ENCODE results near the gene LRCH1. TPM values are rescaled to one million over a fixed set of nuclear protein-coding genes. Genes with fewer than 3 reads are reported as not detected.

The LRCH1 gene
- total and polyA plus RNA-seq, 10 of the 15 experiments (the other 5 are each of a cell fraction or from before 2014, with no cell fraction given), result 5.3 to 48.9 (median 14.4) TPM

- no peak for FAIRE-seq
- peak overlapping the region; percentile 78 for H3K27ac ChIP-seq (ENCODE audit: control insufficient read depth, insufficient read depth)
These were observed 19.1 kb downstream of the LRCH1 start for GRCh38 chr13:46571909-46572595.

More at GRCh38 chr13:46571909-46572595, 19.1 kb downstream of the LRCH1 start:
- 0 out of 2 replicates have a peak, but pooled peaks cover 3% of the 10 kb centered on the region for H4K20me1 ChIP-seq (ENCODE audit: control insufficient read depth, insufficient read depth)
- H3K27me3 ChIP-seq (replicated peaks in 1 of 2; ENCODE audit: control insufficient read depth in 2 of 2, insufficient read depth in 2 of 2, low read length in 1 of 2), result no peaks in the 10 kb centered on the region
- peaks cover 59% of the 10 kb centered on the region for H3K4me1 ChIP-seq (ENCODE audit: control insufficient read depth, insufficient read depth, low read length)
- peaks cover 98% of the 10 kb centered on the region for H3K79me2 ChIP-seq (ENCODE audit: control insufficient read depth, insufficient read depth, low read length)
- RAD21 ChIA-PET (ENCODE audit: unreplicated experiment), result interaction anchor here (0.6 to 4.6 kb wide), 11 partner anchors 9 to 147 kb away, joined by 3 to 22 read pairs (median 7); partner anchors contain the start of gene LRCH1
- ATAC-seq (peak; percentile 5), DNase-seq (ENCODE audit: low read depth, low spot score) (no peak)
- in situ Hi-C loops (cut with MboI), result no loop called here
- SMC1A ChIA-PET (ENCODE audit: uncharacterized antibody, unreplicated experiment), result interaction anchor here (0.6 to 30.5 kb wide), 25 partner anchors 9 to 149 kb away, joined by 3 to 367 read pairs (median 4); partner anchors contain the start of gene LRCH1
- peaks cover 0 to 9% of the 10 kb centered on the region in 2 experiments; a peak in 2 of 4 replicates for H3K36me3 ChIP-seq (ENCODE audit: control insufficient read depth in 2 of 2, insufficient read depth in 2 of 2, low read length in 1 of 2)
- H3K9ac ChIP-seq (ENCODE audit: control insufficient read depth, insufficient read depth, low read length), result peak overlapping the region; percentile 46; the same call in 1 of the 2 replicates
- no TSS peak for BruUV-seq (replicated peaks)
- WGBS (ENCODE audit: insufficient coverage, insufficient replicate concordance, low lambda C conversion rate, missing lambda C conversion rate), result 23% methylated on average over 7 of the region's 7 CpGs
- intact Hi-C loops (cut with micrococcal nuclease; ENCODE audit: unreplicated experiment), result loop anchor here (10.0 kb wide), 1 partner anchor 397 kb away; no protein-coding TSS in a partner anchor
- no peak for TF ChIP-seq TCF3 (IDR thresholded peaks at IDR 0.05; ENCODE audit: borderline replicate concordance, insufficient read depth, low read depth, low read length)
- peak; percentile 10 for TF ChIP-seq BCL3 (IDR thresholded peaks at IDR 0.05; ENCODE audit: borderline replicate concordance, insufficient read depth, low read depth, low read length, poor library complexity, severe bottlenecking)
- H3K9me3 ChIP-seq (replicated peaks; ENCODE audit: control insufficient read depth, insufficient read depth, low read length), result no peaks in the 10 kb centered on the region
- CTCF ChIA-PET, result interaction anchor here (1.0 to 5.3 kb wide), 10 partner anchors 9 to 1507 kb away, joined by 3 to 39 read pairs (median 4); partner anchors contain the start of gene LRCH1
- no peak overlapping the region for H2AFZ ChIP-seq (ENCODE audit: control insufficient read depth, low read depth, low read length)
- POLR2A ChIA-PET, result interaction anchor here (0.6 to 4.7 kb wide), 8 partner anchors 11 to 86 kb away, joined by 3 to 24 read pairs (median 3); no protein-coding TSS in a partner anchor
- H3K4me3 ChIP-seq, result peak overlapping the region; percentile 9; the same call in 1 of the 2 replicates
- peak overlapping the region; percentile 88 for H3K4me2 ChIP-seq (ENCODE audit: control insufficient read depth, insufficient read depth)

All from GM12878 (cell line).